ENCODE data around the gene HEPHL1.
"Not testable (repeated sequence)": the region's sequence is repeated elsewhere in the genome, so short reads cannot be mapped to it uniquely, and the experiment has no call there.

HEPHL1 gene

GRCh38 chr11:94153320-94153719 lies 132.2 kb downstream of the HEPHL1 start:
- no peak for FAIRE-seq

GRCh38 chr11:94154095-94154856 lies 133.1 kb downstream of the HEPHL1 start:
- no peak for FAIRE-seq

GRCh38 chr11:94157339-94157738 lies 136.2 kb downstream of the HEPHL1 start:
- FAIRE-seq = not testable (repeated sequence)

Data from islet of Langerhans (tissue), 1 donor.